HepG2 (cell line): Measurements from ENCODE around the gene CBX5. TPM values are rescaled to one million over a fixed set of nuclear protein-coding genes. Genes with fewer than 3 reads are reported as not detected.

Source experiments
- ATAC-seq: fragments of 200-7000 bp; cut with Tn5 transposase; 3 replicates; pipeline ENCODE4 v1.9.1; 2020; ENCODE audit warnings: mild to moderate bottlenecking, moderate library complexity
- BruUV-seq: library from RNA; stranded (reverse); fragments of 400-500 nt; replicated peaks from 2 replicates; lab custom pipeline; 2021; lab: Mats Ljungman, UMichigan
- CTCF ChIA-PET: fragments of 300-600 bp; formaldehyde crosslinking; extraction: SDS; loops from one replicate; lab custom pipeline; 2021; ENCODE audit warnings: low total read pairs, inconsistent platforms, low intra/inter-chr PET ratio; lab: Yijun Ruan, JAX
- POLR2A ChIA-PET: fragments of 350-600 bp; sonication (Branson Sonifier 250); formaldehyde crosslinking; loops from one replicate; lab custom pipeline; 2020; ENCODE audit warnings: antibody characterized with exemption, inconsistent platforms; lab: Yijun Ruan, JAX
- DNase-seq: peaks from one replicate; pipeline ENCODE4 v3.0.0-alpha.2; 2015; ENCODE audit warnings: low spot score
- FAIRE-seq: peaks from 3 replicates; lab custom pipeline; 2011; peaks lifted over from hg19 to GRCh38; lab: Jason Lieb, UNC
- H2AFZ ChIP-seq: one replicate; pipeline ENCODE4 v1.6.1; 2011; ENCODE audit warnings: low read length, inconsistent platforms
- H3K27ac ChIP-seq: fragments of 300-600 bp; 3 replicates; pipeline ENCODE4 v1.8.0; 2011; ENCODE audit warnings: mixed run types, mild to moderate bottlenecking, mixed read lengths, low read length, inconsistent platforms; ENCODE audit not compliant: insufficient read depth; ENCODE audit errors: extremely low read length
- H3K27me3 ChIP-seq, 2 experiments: fragments of 200-600 bp in 1 of 2; 2 replicates in 1 of 2; 3 replicates in 1 of 2; pipeline versions ENCODE4 v1.6.0 to v1.8.0; 2011; ENCODE audit warnings: low read length in 2 of 2, mild to moderate bottlenecking in 2 of 2, moderate library complexity in 2 of 2, inconsistent platforms in 1 of 2; ENCODE audit not compliant: insufficient read depth in 2 of 2, control insufficient read depth in 1 of 2
- H3K36me3 ChIP-seq, 2 experiments: fragments of 200-600 bp in 1 of 2; replicated peaks in 1 of 2; 2 replicates in 1 of 2; 3 replicates in 1 of 2; pipeline versions ENCODE4 v1.5.1 to v1.8.0; 2011; ENCODE audit warnings: low read length in 2 of 2, inconsistent platforms in 1 of 2; ENCODE audit not compliant: insufficient read depth in 2 of 2, control insufficient read depth in 1 of 2
- H3K4me1 ChIP-seq: 2 replicates; pipeline ENCODE4 v1.5.1; 2012; ENCODE audit warnings: low read length, inconsistent platforms; ENCODE audit not compliant: insufficient read depth
- H3K4me2 ChIP-seq: 2 replicates; pipeline ENCODE4 v1.6.0; 2011; ENCODE audit warnings: low read depth, low read length, inconsistent platforms
- H3K4me3 ChIP-seq, 3 experiments: fragments of 200-600 bp in 1 of 3; sonication (generic), shearing (Covaris generic) in 1 of 3; replicated peaks in 1 of 3; 2 replicates each; pipeline ENCODE4 v1.5.1; 2011 to 2016; ENCODE audit warnings: low read length in 3 of 3, inconsistent platforms in 2 of 3, low read depth in 2 of 3, mild to moderate bottlenecking in 2 of 3, control low read depth in 1 of 3, mixed read lengths in 1 of 3; ENCODE audit not compliant: insufficient read depth in 1 of 3
- H3K79me2 ChIP-seq: one replicate; pipeline ENCODE4 v1.6.1; 2011; ENCODE audit warnings: low read length, inconsistent platforms; ENCODE audit not compliant: insufficient read depth
- H3K9ac ChIP-seq: 2 replicates; pipeline ENCODE4 v1.6.0; 2011; ENCODE audit warnings: mild to moderate bottlenecking, low read depth, low read length, inconsistent platforms; ENCODE audit not compliant: insufficient read depth
- H3K9me3 ChIP-seq: 2 replicates; pipeline ENCODE4 v1.5.1; 2012; ENCODE audit warnings: mild to moderate bottlenecking, low read length
- H4K20me1 ChIP-seq: 2 replicates; pipeline ENCODE4 v1.6.0; 2011; ENCODE audit warnings: inconsistent platforms, mild to moderate bottlenecking, low read length, moderate library complexity; ENCODE audit not compliant: insufficient read depth
- CREB1 ChIP-seq, 2 experiments: fragments of 450-650 bp in 1 of 2; IDR thresholded peaks; 2 replicates each; pipeline ENCODE4 v1.6.1; 2016 to 2017; ENCODE audit warnings: control low read depth in 1 of 2, mild to moderate bottlenecking in 1 of 2, missing compliant biosample characterization in 1 of 2, missing genetic modification characterization in 1 of 2
- CTCF ChIP-seq: sonication (generic); formaldehyde crosslinking; IDR thresholded peaks from 2 replicates; pipeline ENCODE4 v1.5.0; 2020; ENCODE audit warnings: mild to moderate bottlenecking, missing genetic modification reagents, moderate library complexity
- HBP1 ChIP-seq: IDR thresholded peaks from 2 replicates; pipeline ENCODE4 v1.6.1; 2016; ENCODE audit warnings: low read depth, control low read depth
- HMGXB4 ChIP-seq, 2 experiments: sonication (generic) in 1 of 2; formaldehyde crosslinking in 1 of 2; IDR thresholded peaks; 2 replicates each; pipeline versions ENCODE4 v1.4.0 to v1.6.1; 2018 to 2020; ENCODE audit warnings: missing genetic modification reagents in 2 of 2, borderline replicate concordance in 1 of 2, low read depth in 1 of 2, mild to moderate bottlenecking in 1 of 2, missing biosample characterization in 1 of 2
- IKZF5 ChIP-seq: IDR thresholded peaks from 2 replicates; pipeline ENCODE4 v1.6.1; 2018; ENCODE audit warnings: missing genetic modification reagents, mild to moderate bottlenecking, missing compliant biosample characterization
- NFYC ChIP-seq: IDR thresholded peaks from 2 replicates; pipeline ENCODE4 v1.6.1; 2016; ENCODE audit warnings: missing genetic modification reagents, missing compliant biosample characterization
- SMC3 ChIP-seq: IDR thresholded peaks from 2 replicates; pipeline ENCODE4 v1.6.1; 2011; ENCODE audit warnings: low read length, improper control_type of control experiment
- STAG1 ChIP-seq: sonication (generic); formaldehyde crosslinking; IDR thresholded peaks from 2 replicates; pipeline ENCODE4 v1.4.0; 2020; ENCODE audit warnings: missing genetic modification reagents
- XRCC5 ChIP-seq: fragments of 200-400 bp; formaldehyde crosslinking; optimal IDR thresholded peaks from 2 replicates; pipeline ENCODE3; 2017; ENCODE audit warnings: mild to moderate bottlenecking, low read length
- ZNF816 ChIP-seq: sonication (generic); formaldehyde crosslinking; IDR thresholded peaks from 2 replicates; pipeline ENCODE4 v1.8.0; 2022; ENCODE audit warnings: missing genetic modification reagents, mild to moderate bottlenecking, borderline replicate concordance
- WGBS: methylation state at CpG from one replicate; pipeline ENCODE4 v1.1.6; 2017; ENCODE audit warnings: low lambda C conversion rate; 5-methylcytosine and 5-hydroxymethylcytosine counted together
- in situ Hi-C: cut with HindIII; loops from 2 replicates; pipeline ENCODE4 v1.10.0; 2017; ENCODE audit warnings: low pct_unique_long_range_greater_than_20kb; ENCODE audit not compliant: extremely low pct_ligation_motif_present
- intact Hi-C: fragments of 100-400 bp; cut with micrococcal nuclease; formaldehyde crosslinking; loops from one replicate; pipeline ENCODE4 v1.10.0; 2022; ENCODE audit not compliant: unreplicated experiment
- polyA plus RNA-seq, 8 experiments: library from polyadenylated mRNA; depleted of rRNA in 3 of 8; stranded (reverse) in 7 of 8; unstranded in 1 of 8; fragments of >200 nt; fragmentation: Illumina TruSeq in 4 of 8; extraction: Trizol in 4 of 8; gene quantifications; 2 replicates each; pipeline versions ENCODE4 v1.2.1 to v1.2.3, GENCODE V29; 2011 to 2016; ENCODE audit warnings: low read depth in 4 of 8, missing spikeins in 1 of 8, mixed read lengths in 1 of 8; ENCODE audit not compliant: insufficient read depth in 1 of 8
- total RNA-seq, 5 experiments: library from RNA; depleted of rRNA; stranded (reverse); fragments of >200 nt; fragmentation: Illumina TruSeq; extraction: Trizol; gene quantifications; 2 replicates each; pipeline ENCODE4 v1.2.3, GENCODE V29; 2016; ENCODE audit warnings: low read depth in 1 of 5

Gene CBX5
- total and polyA plus RNA-seq, 2 of the 13 experiments (the other 11 are each of a cell fraction or from before 2014, with no cell fraction given): 16.0 to 22.2 TPM

- Histone ChIP-seq H3K4me1 (peaks cover 29% of the 10 kb centered on the region), H3K9me3 (no peaks in the 10 kb centered on the region), H3K79me2 (no peaks in the 10 kb centered on the region), H3K36me3 (no peaks in the 10 kb centered on the region), H3K27ac (no peak overlapping the region), H4K20me1 (no peaks in the 10 kb centered on the region)
- intact Hi-C loops: loop anchor here (1.0 kb wide), 3 partner anchors 74 to 148 kb away; no protein-coding TSS in a partner anchor
- BruUV-seq: no TSS peak
- ChIA-PET POLR2A (no interaction called here), CTCF (interaction anchor here (1.3 to 2.2 kb wide), 3 partner anchors 140 to 159 kb away, joined by 5 to 22 read pairs (median 10); no protein-coding TSS in a partner anchor)
- no peak for FAIRE-seq
- TF ChIP-seq CREB1 (IDR thresholded peaks at IDR 0.05): no peak
- no peak for TF ChIP-seq CREB1 (CRISPR knock-in tag; IDR thresholded peaks at IDR 0.05)
- no peak for TF ChIP-seq ZNF816
- no peak for TF ChIP-seq NFYC (CRISPR knock-in tag)
- TF ChIP-seq, all 625 proteins: peak for 0
- WGBS: 30% methylated on average over 7 of the region's 7 CpGs
- H3K9ac ChIP-seq: no peak overlapping the region
- no peak overlapping the region for H3K4me3 ChIP-seq
- H3K4me2 ChIP-seq: peak overlapping the region; percentile 79; the same call in 1 of the 2 replicates
- no peak overlapping the region for H2AFZ ChIP-seq
- no peak for DNase-seq
- in situ Hi-C loops: no loop called here
- ATAC-seq: no peak
- H3K27me3 ChIP-seq: peaks cover 2 to 22% of the 10 kb centered on the region in 2 experiments
These were observed 59.4 kb downstream of the CBX5 start for GRCh38 chr12:54220567-54220966.

GRCh38 chr12:54220092-54220557 lies 59.8 kb downstream of the CBX5 start:
- ChIA-PET POLR2A (no interaction called here), CTCF (interaction anchor here (0.7 to 2.2 kb wide), 4 partner anchors 105 to 160 kb away, joined by 3 to 22 read pairs (median 8); partner anchors contain the start of gene COPZ1)
- H3K9me3 ChIP-seq: no peaks in the 10 kb centered on the region
- WGBS: 5% methylated on average over 8 of the region's 8 CpGs
- H3K79me2 ChIP-seq: no peaks in the 10 kb centered on the region
- DNase-seq: peak; percentile 45
- no peak overlapping the region for H3K9ac ChIP-seq
- no peak overlapping the region for H3K4me3 ChIP-seq
- BruUV-seq: no TSS peak
- H3K27ac ChIP-seq: no peak overlapping the region
- H3K36me3 ChIP-seq: no peaks in the 10 kb centered on the region
- peak; percentile 66 for FAIRE-seq
- no peaks in the 10 kb centered on the region for H4K20me1 ChIP-seq
- intact Hi-C loops (loop anchor here (1.0 kb wide), 3 partner anchors 74 to 148 kb away; no protein-coding TSS in a partner anchor), in situ Hi-C loops (no loop called here)
- peak overlapping the region; percentile 79 for H3K4me2 ChIP-seq
- peaks cover 32% of the 10 kb centered on the region for H3K4me1 ChIP-seq
- H3K27me3 ChIP-seq: peaks cover 2 to 26% of the 10 kb centered on the region in 2 experiments
- H2AFZ ChIP-seq: no peak overlapping the region
- peak; percentile 76 for ATAC-seq
- TF ChIP-seq SMC3 (peak; percentile 78), IKZF5 (CRISPR knock-in tag) (peak; percentile 14; the same call in 1 of the 2 replicates), XRCC5 (peak; percentile 63), CTCF (CRISPR knock-in tag) (peak; percentile 87), HMGXB4 (CRISPR knock-in tag; IDR thresholded peaks at IDR 0.05; ENCODE audit: borderline replicate concordance in 1 of 2, low read depth in 1 of 2) (0 out of 4 replicates have a peak, but pooled peaks of 1 of the 2 experiments have one; percentile 17), HBP1 (CRISPR knock-in tag) (no peak), STAG1 (CRISPR knock-in tag) (peak; percentile 82)
